Measurements from ENCODE around the gene FLRT2. TPM values are rescaled to one million over a fixed set of nuclear protein-coding genes. Genes with fewer than 3 reads are reported as not detected.

Gene FLRT2
- total RNA-seq, 1 experiment from 2014 or later: not detected

- intact Hi-C loops (cut with micrococcal nuclease; ENCODE audit: unreplicated experiment): no loop called here
- H3K4me1 Mint-ChIP-seq (ENCODE audit: low read depth, unreplicated experiment): no peaks in the 10 kb centered on the region
- no TSS peak for BruUV-seq (replicated peaks)
- H3K27ac Mint-ChIP-seq (ENCODE audit: unreplicated experiment): no peak overlapping the region
- H3K4me3 Mint-ChIP-seq (ENCODE audit: low read depth, unreplicated experiment): no peak overlapping the region
- no peaks in the 10 kb centered on the region for H3K36me3 Mint-ChIP-seq (ENCODE audit: insufficient read depth, unreplicated experiment)
- TF ChIP-seq CTCF (IDR thresholded peaks at IDR 0.05; ENCODE audit: unreplicated experiment): no peak
- DNase-seq: no peak
- CTCF ChIA-PET: no interaction called here
- H3K27me3 Mint-ChIP-seq (ENCODE audit: unreplicated experiment): no peaks in the 10 kb centered on the region
- H3K9me3 Mint-ChIP-seq (ENCODE audit: low read depth, unreplicated experiment): peaks cover 4% of the 10 kb centered on the region
These were observed 93.2 kb downstream of the FLRT2 start for GRCh38 chr14:85622986-85623685.

GRCh38 chr14:85625925-85626585 is 96.1 kb downstream of the FLRT2 start:
- no peak for DNase-seq
- CTCF ChIA-PET: no interaction called here
- Mint-ChIP-seq H3K9me3 (ENCODE audit: low read depth, unreplicated experiment) (peaks cover 5% of the 10 kb centered on the region), H3K4me1 (ENCODE audit: low read depth, unreplicated experiment) (no peaks in the 10 kb centered on the region), H3K36me3 (ENCODE audit: insufficient read depth, unreplicated experiment) (no peaks in the 10 kb centered on the region), H3K27ac (ENCODE audit: unreplicated experiment) (no peak overlapping the region), H3K4me3 (ENCODE audit: low read depth, unreplicated experiment) (no peak overlapping the region), H3K27me3 (ENCODE audit: unreplicated experiment) (no peaks in the 10 kb centered on the region)
- intact Hi-C loops (cut with micrococcal nuclease; ENCODE audit: unreplicated experiment): no loop called here
- BruUV-seq (replicated peaks): no TSS peak
- TF ChIP-seq CTCF (IDR thresholded peaks at IDR 0.05; ENCODE audit: unreplicated experiment): no peak

- no peak for TF ChIP-seq CTCF (IDR thresholded peaks at IDR 0.05; ENCODE audit: unreplicated experiment)
- no peak overlapping the region for H3K27ac Mint-ChIP-seq (ENCODE audit: unreplicated experiment)
- H3K36me3 Mint-ChIP-seq (ENCODE audit: insufficient read depth, unreplicated experiment): no peaks in the 10 kb centered on the region
- no peaks in the 10 kb centered on the region for H3K4me1 Mint-ChIP-seq (ENCODE audit: low read depth, unreplicated experiment)
- H3K4me3 Mint-ChIP-seq (ENCODE audit: low read depth, unreplicated experiment): no peak overlapping the region
- no peaks in the 10 kb centered on the region for H3K27me3 Mint-ChIP-seq (ENCODE audit: unreplicated experiment)
- intact Hi-C loops (cut with micrococcal nuclease; ENCODE audit: unreplicated experiment): no loop called here
- no peak for DNase-seq
- CTCF ChIA-PET: no interaction called here
- no TSS peak for BruUV-seq (replicated peaks)
- peaks cover 5% of the 10 kb centered on the region for H3K9me3 Mint-ChIP-seq (ENCODE audit: low read depth, unreplicated experiment)
These were observed 104.3 kb downstream of the FLRT2 start for GRCh38 chr14:85634205-85634604.

DNA sequence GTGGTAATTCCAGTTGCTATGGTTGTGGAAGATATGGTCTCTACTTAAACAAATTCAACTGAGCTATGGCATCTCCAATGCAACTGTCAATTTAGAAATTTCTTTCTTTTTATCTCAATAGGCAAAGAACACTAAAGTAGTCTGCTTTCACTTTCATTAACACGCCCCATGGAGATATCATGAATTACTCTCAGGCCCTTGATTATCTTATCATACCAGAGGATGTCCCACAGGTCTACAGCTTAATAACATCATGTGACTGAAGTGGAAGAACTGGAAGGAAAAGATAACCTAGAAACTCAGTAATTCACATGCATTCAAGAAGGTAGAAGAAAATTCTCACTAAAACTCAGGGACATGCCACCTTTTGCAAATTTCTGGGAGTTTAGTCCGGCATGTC is 114.3 kb downstream of the FLRT2 start:
- no peak overlapping the region for H3K4me3 Mint-ChIP-seq (ENCODE audit: low read depth, unreplicated experiment)
- no peak for TF ChIP-seq CTCF (IDR thresholded peaks at IDR 0.05; ENCODE audit: unreplicated experiment)
- H3K36me3 Mint-ChIP-seq (ENCODE audit: insufficient read depth, unreplicated experiment): no peaks in the 10 kb centered on the region
- peaks cover 8% of the 10 kb centered on the region for H3K9me3 Mint-ChIP-seq (ENCODE audit: low read depth, unreplicated experiment)
- no peaks in the 10 kb centered on the region for H3K4me1 Mint-ChIP-seq (ENCODE audit: low read depth, unreplicated experiment)
- no peak for DNase-seq
- CTCF ChIA-PET: no interaction called here
- no peaks in the 10 kb centered on the region for H3K27me3 Mint-ChIP-seq (ENCODE audit: unreplicated experiment)
- intact Hi-C loops (cut with micrococcal nuclease; ENCODE audit: unreplicated experiment): no loop called here
- no peak overlapping the region for H3K27ac Mint-ChIP-seq (ENCODE audit: unreplicated experiment)
- no TSS peak for BruUV-seq (replicated peaks)
